Measurements from ENCODE around the gene PIH1D1. TPM values are rescaled to one million over a fixed set of nuclear protein-coding genes. Genes with fewer than 3 reads are reported as not detected.

The PIH1D1 gene
- total and polyA plus RNA-seq, 2 of the 13 experiments (the other 11 are each of a cell fraction or from before 2014, with no cell fraction given), result 110 to 137 TPM

DNA sequence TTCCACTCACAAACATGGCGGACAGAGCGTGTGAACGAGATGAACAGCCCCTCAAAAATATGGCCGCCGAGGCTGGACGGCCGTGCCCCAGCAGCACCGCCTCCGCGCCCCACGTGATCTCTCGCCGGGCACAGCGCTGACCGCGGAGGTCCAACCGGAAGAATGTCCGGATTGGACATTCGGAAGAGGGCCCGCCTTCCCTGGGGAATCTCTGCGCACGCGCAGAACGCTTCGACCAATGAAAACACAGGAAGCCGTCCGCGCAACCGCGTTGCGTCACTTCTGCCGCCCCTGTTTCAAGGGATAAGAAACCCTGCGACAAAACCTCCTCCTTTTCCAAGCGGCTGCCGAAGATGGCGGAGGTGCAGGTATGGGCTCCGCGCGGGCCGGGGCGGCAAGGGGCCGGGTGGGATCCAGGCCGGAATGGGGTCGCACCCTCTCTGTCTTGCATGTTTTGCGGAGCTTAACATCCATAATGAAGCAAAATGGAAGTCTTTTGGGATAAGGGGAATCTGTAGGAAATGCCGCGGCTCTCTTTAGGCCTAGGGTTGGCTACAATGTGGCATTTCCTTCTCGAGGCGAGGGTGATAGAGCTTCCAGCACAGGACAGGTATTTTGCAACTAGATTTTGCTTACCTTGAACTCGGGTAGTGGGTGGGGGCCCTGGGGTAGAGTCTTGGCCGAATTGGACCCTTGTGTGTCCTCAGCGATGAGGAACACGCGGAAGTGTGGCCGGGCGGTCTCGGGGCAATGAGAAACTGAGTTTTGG, 35.8 kb upstream of the PIH1D1 start, which contains the start of gene RPL13A:
Gene RPL13A, plus strand, starts transcription at position 332 of the 769 bp plus-strand sequence. Its CDS starts 22 bp downstream, at position 354.
- peaks cover 37% of the 10 kb centered on the region for H3K79me2 ChIP-seq (ENCODE audit: insufficient read depth, low read length)
- H4K20me1 ChIP-seq (ENCODE audit: insufficient read depth, low read length), result peaks cover 43% of the 10 kb centered on the region
- ChIA-PET POLR2A (interaction anchor here (1.0 to 2.3 kb wide), 7 partner anchors 8 to 190 kb away, joined by 3 to 13 read pairs (median 4); partner anchors contain the start of genes ALDH16A1, PRMT1 and RPS11), CTCF (ENCODE audit: low intra/inter-chr PET ratio, low total read pairs) (no interaction called here)
- peak within 1 kb of the TSS; percentile 100 for H3K9ac ChIP-seq (ENCODE audit: insufficient read depth, low read depth, low read length)
- H3K4me1 ChIP-seq (ENCODE audit: insufficient read depth, low read length), result peaks cover 29% of the 10 kb centered on the region
- in situ Hi-C loops (cut with HindIII; ENCODE audit: extremely low pct_ligation_motif_present, low pct_unique_long_range_greater_than_20kb) (no loop called here), intact Hi-C loops (cut with micrococcal nuclease; ENCODE audit: unreplicated experiment) (no loop called here)
- H2AFZ ChIP-seq (ENCODE audit: low read length), result no peak within 1 kb of the TSS
- peak within 1 kb of the TSS; percentile 90 for H3K4me2 ChIP-seq (ENCODE audit: low read depth, low read length)
- TSS peak; percentile 72 for BruUV-seq (replicated peaks)
- peak within 1 kb of the TSS; percentile 93 to 98 (median 97) for H3K4me3 ChIP-seq (replicated peaks in 1 of 3; ENCODE audit: insufficient read depth in 1 of 3, low read depth in 2 of 3, low read length in 3 of 3)
- ATAC-seq (peak; percentile 83), DNase-seq (ENCODE audit: low spot score) (peak; percentile 98), FAIRE-seq (peak; percentile 84)
- H3K36me3 ChIP-seq (replicated peaks in 1 of 2; ENCODE audit: control insufficient read depth in 1 of 2, insufficient read depth in 2 of 2, low read length in 2 of 2), result peaks cover 19 to 35% of the 10 kb centered on the region in 2 experiments
- peaks cover 0 to 3% of the 10 kb centered on the region in 2 experiments; a peak in 1 of 5 replicates for H3K27me3 ChIP-seq (ENCODE audit: control insufficient read depth in 1 of 2, insufficient read depth in 2 of 2, low read length in 2 of 2)
- H3K9me3 ChIP-seq (ENCODE audit: low read length), result no peaks in the 10 kb centered on the region
- WGBS (ENCODE audit: low lambda C conversion rate), result 2% methylated on average over 22 of the region's 57 CpGs
- H3K27ac ChIP-seq (ENCODE audit: extremely low read length, insufficient read depth, low read length), result peak within 1 kb of the TSS; percentile 87
- TF ChIP-seq CREM (IDR thresholded peaks at IDR 0.05) (peak; percentile 97), CREM (CRISPR knock-in tag; IDR thresholded peaks at IDR 0.05) (peak; percentile 21; the same call in 1 of the 2 replicates), RORA (CRISPR knock-in tag; IDR thresholded peaks at IDR 0.05) (no peak), RFX1 (IDR thresholded peaks at IDR 0.05) (no peak), HIVEP1 (CRISPR knock-in tag; IDR thresholded peaks at IDR 0.05) (peak; percentile 41; the same call in 1 of the 2 replicates), KMT2A (CRISPR knock-in tag; IDR thresholded peaks at IDR 0.05) (peak; percentile 85), ZNF747 (CRISPR knock-in tag; IDR thresholded peaks at IDR 0.05; ENCODE audit: borderline replicate concordance) (no peak; the same call in 1 of the 2 replicates), ASH2L (IDR thresholded peaks at IDR 0.05; ENCODE audit: insufficient read length, low read depth, low read length) (peak; percentile 87), ZNF546 (CRISPR knock-in tag; conservative IDR thresholded peaks at IDR 0.05) (no peak), EP300 (IDR thresholded peaks at IDR 0.05; ENCODE audit: low read depth in 2 of 2, low read length in 2 of 2) (no peak; a peak in 1 of 4 replicates), EP300 (CRISPR knock-in tag; IDR thresholded peaks at IDR 0.05; ENCODE audit: borderline replicate concordance) (peak; percentile 69; the same call in 1 of the 2 replicates), ZNF296 (CRISPR knock-in tag; conservative IDR thresholded peaks at IDR 0.05) (no peak), ZNF839 (CRISPR knock-in tag; IDR thresholded peaks at IDR 0.05; ENCODE audit: borderline replicate concordance) (no peak), ZNF766 (CRISPR knock-in tag; IDR thresholded peaks at IDR 0.05; ENCODE audit: borderline replicate concordance) (no peak), ZNF775 (CRISPR knock-in tag; IDR thresholded peaks at IDR 0.05; ENCODE audit: borderline replicate concordance) (no peak), SP1 (IDR thresholded peaks at IDR 0.05) (no peak), SP1 (CRISPR knock-in tag; IDR thresholded peaks at IDR 0.05) (peak; percentile 68), SRSF4 (IDR thresholded peaks at IDR 0.05; ENCODE audit: low read depth, low read length, poor library complexity, severe bottlenecking) (no peak), PHF21A (CRISPR knock-in tag; IDR thresholded peaks at IDR 0.05) (peak; percentile 36; the same call in 1 of the 2 replicates)
- TF ChIP-seq, protein P1, sequence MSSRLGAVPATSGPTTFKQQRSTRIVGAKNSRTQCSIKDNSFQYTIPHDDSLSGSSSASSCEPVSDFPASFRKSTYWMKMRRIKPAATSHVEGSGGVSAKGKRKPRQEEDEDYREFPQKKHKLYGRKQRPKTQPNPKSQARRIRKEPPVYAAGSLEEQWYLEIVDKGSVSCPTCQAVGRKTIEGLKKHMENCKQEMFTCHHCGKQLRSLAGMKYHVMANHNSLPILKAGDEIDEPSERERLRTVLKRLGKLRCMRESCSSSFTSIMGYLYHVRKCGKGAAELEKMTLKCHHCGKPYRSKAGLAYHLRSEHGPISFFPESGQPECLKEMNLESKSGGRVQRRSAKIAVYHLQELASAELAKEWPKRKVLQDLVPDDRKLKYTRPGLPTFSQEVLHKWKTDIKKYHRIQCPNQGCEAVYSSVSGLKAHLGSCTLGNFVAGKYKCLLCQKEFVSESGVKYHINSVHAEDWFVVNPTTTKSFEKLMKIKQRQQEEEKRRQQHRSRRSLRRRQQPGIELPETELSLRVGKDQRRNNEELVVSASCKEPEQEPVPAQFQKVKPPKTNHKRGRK (CRISPR knock-in tag; IDR thresholded peaks at IDR 0.05), result no peak
- TF ChIP-seq, protein P2, sequence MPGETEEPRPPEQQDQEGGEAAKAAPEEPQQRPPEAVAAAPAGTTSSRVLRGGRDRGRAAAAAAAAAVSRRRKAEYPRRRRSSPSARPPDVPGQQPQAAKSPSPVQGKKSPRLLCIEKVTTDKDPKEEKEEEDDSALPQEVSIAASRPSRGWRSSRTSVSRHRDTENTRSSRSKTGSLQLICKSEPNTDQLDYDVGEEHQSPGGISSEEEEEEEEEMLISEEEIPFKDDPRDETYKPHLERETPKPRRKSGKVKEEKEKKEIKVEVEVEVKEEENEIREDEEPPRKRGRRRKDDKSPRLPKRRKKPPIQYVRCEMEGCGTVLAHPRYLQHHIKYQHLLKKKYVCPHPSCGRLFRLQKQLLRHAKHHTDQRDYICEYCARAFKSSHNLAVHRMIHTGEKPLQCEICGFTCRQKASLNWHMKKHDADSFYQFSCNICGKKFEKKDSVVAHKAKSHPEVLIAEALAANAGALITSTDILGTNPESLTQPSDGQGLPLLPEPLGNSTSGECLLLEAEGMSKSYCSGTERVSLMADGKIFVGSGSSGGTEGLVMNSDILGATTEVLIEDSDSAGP (CRISPR knock-in tag; IDR thresholded peaks at IDR 0.05; ENCODE audit: borderline replicate concordance), result peak; percentile 76
- TF ChIP-seq, protein P3, sequence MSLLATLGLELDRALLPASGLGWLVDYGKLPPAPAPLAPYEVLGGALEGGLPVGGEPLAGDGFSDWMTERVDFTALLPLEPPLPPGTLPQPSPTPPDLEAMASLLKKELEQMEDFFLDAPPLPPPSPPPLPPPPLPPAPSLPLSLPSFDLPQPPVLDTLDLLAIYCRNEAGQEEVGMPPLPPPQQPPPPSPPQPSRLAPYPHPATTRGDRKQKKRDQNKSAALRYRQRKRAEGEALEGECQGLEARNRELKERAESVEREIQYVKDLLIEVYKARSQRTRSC (CRISPR knock-in tag; IDR thresholded peaks at IDR 0.05; ENCODE audit: low read depth), result no peak
